HepG2 (cell line): ENCODE results near the gene PPME1. TPM values are rescaled to one million over a fixed set of nuclear protein-coding genes. Genes with fewer than 3 reads are reported as not detected.

Experiments
- CC2D1A ChIP-seq: sonication (generic); formaldehyde crosslinking; IDR thresholded peaks from 2 replicates; pipeline ENCODE4 v1.8.1; 2023; ENCODE audit warnings: mild to moderate bottlenecking, missing genetic modification reagents
- CCAR2 ChIP-seq: fragments of 200-400 bp; formaldehyde crosslinking; optimal IDR thresholded peaks from 2 replicates; pipeline ENCODE3; 2018; ENCODE audit warnings: low read depth, mild to moderate bottlenecking, low read length, moderate library complexity
- FOXO1 ChIP-seq: sonication (generic); formaldehyde crosslinking; IDR thresholded peaks from 2 replicates; pipeline ENCODE4 v1.4.0; 2020; ENCODE audit warnings: missing genetic modification reagents
- MYNN ChIP-seq: sonication (generic); formaldehyde crosslinking; IDR thresholded peaks from 2 replicates; pipeline ENCODE4 v1.4.0; 2020; ENCODE audit warnings: mild to moderate bottlenecking, low read depth, missing genetic modification reagents
- RARG ChIP-seq: sonication (generic); formaldehyde crosslinking; IDR thresholded peaks from 2 replicates; pipeline ENCODE4 v1.4.0; 2020; ENCODE audit warnings: low read depth, mild to moderate bottlenecking, missing genetic modification reagents
- RBM22 ChIP-seq: fragments of 200-400 bp; formaldehyde crosslinking; optimal IDR thresholded peaks from 2 replicates; pipeline ENCODE3; 2017; ENCODE audit warnings: mild to moderate bottlenecking, low read length, moderate library complexity
- SAP130 ChIP-seq: IDR thresholded peaks from 2 replicates; pipeline ENCODE4 v1.6.1; 2016; ENCODE audit warnings: low read depth
- SRSF1 ChIP-seq: fragments of 200-400 bp; formaldehyde crosslinking; optimal IDR thresholded peaks from 2 replicates; pipeline ENCODE3; 2017; ENCODE audit warnings: mild to moderate bottlenecking, low read depth, low read length, moderate library complexity
- TAF15 ChIP-seq: fragments of 200-400 bp; formaldehyde crosslinking; IDR thresholded peaks from one replicate; pipeline ENCODE4 v1.6.1; 2018; ENCODE audit warnings: mild to moderate bottlenecking, low read depth, low read length; ENCODE audit not compliant: poor library complexity, severe bottlenecking
- ZNF468 ChIP-seq: sonication (generic); formaldehyde crosslinking; IDR thresholded peaks from 2 replicates; pipeline ENCODE4 v1.8.0; 2022; ENCODE audit warnings: mild to moderate bottlenecking, moderate library complexity, missing genetic modification reagents
- ZNF562 ChIP-seq: sonication (generic); formaldehyde crosslinking; IDR thresholded peaks from 2 replicates; pipeline ENCODE4 v1.8.0; 2022; ENCODE audit warnings: missing genetic modification reagents, borderline replicate concordance
- ZNF883 ChIP-seq: sonication (generic); formaldehyde crosslinking; IDR thresholded peaks from 2 replicates; pipeline ENCODE4 v1.5.1; 2020; ENCODE audit warnings: mild to moderate bottlenecking, missing genetic modification reagents; ENCODE audit errors: not compliant biosample characterization
- polyA plus RNA-seq, 8 experiments: library from polyadenylated mRNA; depleted of rRNA in 3 of 8; stranded (reverse) in 7 of 8; unstranded in 1 of 8; fragments of >200 nt; fragmentation: Illumina TruSeq in 4 of 8; extraction: Trizol in 4 of 8; gene quantifications; 2 replicates each; pipeline versions ENCODE4 v1.2.1 to v1.2.3, GENCODE V29; 2011 to 2016; ENCODE audit warnings: low read depth in 4 of 8, missing spikeins in 1 of 8, mixed read lengths in 1 of 8; ENCODE audit not compliant: insufficient read depth in 1 of 8
- total RNA-seq, 5 experiments: library from RNA; depleted of rRNA; stranded (reverse); fragments of >200 nt; fragmentation: Illumina TruSeq; extraction: Trizol; gene quantifications; 2 replicates each; pipeline ENCODE4 v1.2.3, GENCODE V29; 2016; ENCODE audit warnings: low read depth in 1 of 5
- TF ChIP-seq, protein P1 (sequence below): sonication (generic); formaldehyde crosslinking; IDR thresholded peaks from 2 replicates; pipeline ENCODE4 v1.9.0; 2021; ENCODE audit warnings: mild to moderate bottlenecking, missing genetic modification reagents
- TF ChIP-seq, protein P2 (sequence below): sonication (generic); IDR thresholded peaks from 2 replicates; pipeline ENCODE4 v1.6.1; 2016; ENCODE audit warnings: low read depth, borderline replicate concordance
- TF ChIP-seq, protein P3 (sequence below): sonication (generic); formaldehyde crosslinking; IDR thresholded peaks from 2 replicates; pipeline ENCODE4 v1.4.0; 2020; ENCODE audit warnings: missing genetic modification reagents
- TF ChIP-seq, protein P4 (sequence below): sonication (generic); formaldehyde crosslinking; conservative IDR thresholded peaks from 2 replicates; pipeline ENCODE4 v1.4.0; 2020; ENCODE audit warnings: missing genetic modification reagents

Gene PPME1
- total and polyA plus RNA-seq, 2 of the 13 experiments (the other 11 are each of a cell fraction or from before 2014, with no cell fraction given), result 31.3 to 56.0 TPM

DNA sequence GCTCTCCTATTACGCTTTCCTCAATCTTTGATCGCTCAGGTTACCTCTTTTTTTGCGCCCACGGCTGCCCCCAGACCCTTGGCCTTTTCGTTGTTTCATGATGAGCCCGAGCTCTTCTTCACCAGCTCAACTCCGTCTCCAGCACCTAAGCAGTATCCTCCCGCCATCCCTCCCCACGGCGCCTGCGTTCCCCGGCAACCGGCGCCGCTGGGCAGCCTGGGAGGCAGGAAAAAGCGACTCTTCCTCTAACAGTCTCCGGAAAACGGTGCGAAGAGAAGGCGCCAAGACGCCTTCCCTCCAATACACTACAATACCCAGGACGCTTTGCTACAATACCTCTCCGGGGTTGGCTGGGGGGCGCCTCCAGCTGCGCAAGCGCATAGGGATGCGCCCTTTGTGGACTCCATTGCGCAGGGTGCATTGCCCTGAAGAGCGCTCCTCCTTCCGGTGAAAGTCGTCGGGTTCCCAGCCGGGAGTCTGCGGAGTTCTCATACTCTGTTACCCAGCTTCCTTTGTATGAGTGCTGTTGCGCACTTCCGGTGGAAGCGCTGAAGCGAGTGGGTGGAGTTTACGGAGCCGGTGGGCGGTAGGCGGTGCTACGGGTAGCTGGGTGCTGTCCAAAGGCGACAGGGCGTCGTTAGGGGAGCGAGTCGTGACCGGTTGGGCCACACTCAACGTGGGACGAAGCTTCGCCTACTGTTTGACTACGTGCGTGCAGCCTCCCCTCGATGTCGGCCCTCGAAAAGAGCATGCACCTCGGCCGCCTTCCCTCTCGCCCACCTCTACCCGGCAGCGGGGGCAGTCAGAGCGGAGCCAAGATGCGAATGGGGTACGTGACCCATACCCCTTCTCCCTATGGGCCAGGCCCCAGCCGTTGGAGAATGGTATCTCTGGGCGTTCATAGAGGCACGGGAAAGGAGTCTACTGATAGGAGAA, at the start of gene PPME1, which contains the start of gene C2CD3 (continued):
- TF ChIP-seq, protein P1, sequence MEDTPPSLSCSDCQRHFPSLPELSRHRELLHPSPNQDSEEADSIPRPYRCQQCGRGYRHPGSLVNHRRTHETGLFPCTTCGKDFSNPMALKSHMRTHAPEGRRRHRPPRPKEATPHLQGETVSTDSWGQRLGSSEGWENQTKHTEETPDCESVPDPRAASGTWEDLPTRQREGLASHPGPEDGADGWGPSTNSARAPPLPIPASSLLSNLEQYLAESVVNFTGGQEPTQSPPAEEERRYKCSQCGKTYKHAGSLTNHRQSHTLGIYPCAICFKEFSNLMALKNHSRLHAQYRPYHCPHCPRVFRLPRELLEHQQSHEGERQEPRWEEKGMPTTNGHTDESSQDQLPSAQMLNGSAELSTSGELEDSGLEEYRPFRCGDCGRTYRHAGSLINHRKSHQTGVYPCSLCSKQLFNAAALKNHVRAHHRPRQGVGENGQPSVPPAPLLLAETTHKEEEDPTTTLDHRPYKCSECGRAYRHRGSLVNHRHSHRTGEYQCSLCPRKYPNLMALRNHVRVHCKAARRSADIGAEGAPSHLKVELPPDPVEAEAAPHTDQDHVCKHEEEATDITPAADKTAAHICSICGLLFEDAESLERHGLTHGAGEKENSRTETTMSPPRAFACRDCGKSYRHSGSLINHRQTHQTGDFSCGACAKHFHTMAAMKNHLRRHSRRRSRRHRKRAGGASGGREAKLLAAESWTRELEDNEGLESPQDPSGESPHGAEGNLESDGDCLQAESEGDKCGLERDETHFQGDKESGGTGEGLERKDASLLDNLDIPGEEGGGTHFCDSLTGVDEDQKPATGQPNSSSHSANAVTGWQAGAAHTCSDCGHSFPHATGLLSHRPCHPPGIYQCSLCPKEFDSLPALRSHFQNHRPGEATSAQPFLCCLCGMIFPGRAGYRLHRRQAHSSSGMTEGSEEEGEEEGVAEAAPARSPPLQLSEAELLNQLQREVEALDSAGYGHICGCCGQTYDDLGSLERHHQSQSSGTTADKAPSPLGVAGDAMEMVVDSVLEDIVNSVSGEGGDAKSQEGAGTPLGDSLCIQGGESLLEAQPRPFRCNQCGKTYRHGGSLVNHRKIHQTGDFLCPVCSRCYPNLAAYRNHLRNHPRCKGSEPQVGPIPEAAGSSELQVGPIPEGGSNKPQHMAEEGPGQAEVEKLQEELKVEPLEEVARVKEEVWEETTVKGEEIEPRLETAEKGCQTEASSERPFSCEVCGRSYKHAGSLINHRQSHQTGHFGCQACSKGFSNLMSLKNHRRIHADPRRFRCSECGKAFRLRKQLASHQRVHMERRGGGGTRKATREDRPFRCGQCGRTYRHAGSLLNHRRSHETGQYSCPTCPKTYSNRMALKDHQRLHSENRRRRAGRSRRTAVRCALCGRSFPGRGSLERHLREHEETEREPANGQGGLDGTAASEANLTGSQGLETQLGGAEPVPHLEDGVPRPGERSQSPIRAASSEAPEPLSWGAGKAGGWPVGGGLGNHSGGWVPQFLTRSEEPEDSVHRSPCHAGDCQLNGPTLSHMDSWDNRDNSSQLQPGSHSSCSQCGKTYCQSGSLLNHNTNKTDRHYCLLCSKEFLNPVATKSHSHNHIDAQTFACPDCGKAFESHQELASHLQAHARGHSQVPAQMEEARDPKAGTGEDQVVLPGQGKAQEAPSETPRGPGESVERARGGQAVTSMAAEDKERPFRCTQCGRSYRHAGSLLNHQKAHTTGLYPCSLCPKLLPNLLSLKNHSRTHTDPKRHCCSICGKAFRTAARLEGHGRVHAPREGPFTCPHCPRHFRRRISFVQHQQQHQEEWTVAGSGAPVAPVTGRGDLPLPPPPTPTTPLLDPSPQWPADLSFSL (CRISPR knock-in tag), result no peak
- TF ChIP-seq ZNF883 (CRISPR knock-in tag) (peak; percentile 96), RARG (no peak), CC2D1A (no peak), SRSF1 (no peak), FOXO1 (CRISPR knock-in tag) (no peak), TAF15 (no peak), ZNF562 (no peak), CCAR2 (no peak), RBM22 (peak; percentile 36), ZNF468 (no peak), SAP130 (peak; percentile 92), MYNN (CRISPR knock-in tag) (no peak)
- TF ChIP-seq, protein P2, sequence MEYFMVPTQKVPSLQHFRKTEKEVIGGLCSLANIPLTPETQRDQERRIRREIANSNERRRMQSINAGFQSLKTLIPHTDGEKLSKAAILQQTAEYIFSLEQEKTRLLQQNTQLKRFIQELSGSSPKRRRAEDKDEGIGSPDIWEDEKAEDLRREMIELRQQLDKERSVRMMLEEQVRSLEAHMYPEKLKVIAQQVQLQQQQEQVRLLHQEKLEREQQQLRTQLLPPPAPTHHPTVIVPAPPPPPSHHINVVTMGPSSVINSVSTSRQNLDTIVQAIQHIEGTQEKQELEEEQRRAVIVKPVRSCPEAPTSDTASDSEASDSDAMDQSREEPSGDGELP, result peak; percentile 37; the same call in 1 of the 2 replicates
- TF ChIP-seq, protein P3, sequence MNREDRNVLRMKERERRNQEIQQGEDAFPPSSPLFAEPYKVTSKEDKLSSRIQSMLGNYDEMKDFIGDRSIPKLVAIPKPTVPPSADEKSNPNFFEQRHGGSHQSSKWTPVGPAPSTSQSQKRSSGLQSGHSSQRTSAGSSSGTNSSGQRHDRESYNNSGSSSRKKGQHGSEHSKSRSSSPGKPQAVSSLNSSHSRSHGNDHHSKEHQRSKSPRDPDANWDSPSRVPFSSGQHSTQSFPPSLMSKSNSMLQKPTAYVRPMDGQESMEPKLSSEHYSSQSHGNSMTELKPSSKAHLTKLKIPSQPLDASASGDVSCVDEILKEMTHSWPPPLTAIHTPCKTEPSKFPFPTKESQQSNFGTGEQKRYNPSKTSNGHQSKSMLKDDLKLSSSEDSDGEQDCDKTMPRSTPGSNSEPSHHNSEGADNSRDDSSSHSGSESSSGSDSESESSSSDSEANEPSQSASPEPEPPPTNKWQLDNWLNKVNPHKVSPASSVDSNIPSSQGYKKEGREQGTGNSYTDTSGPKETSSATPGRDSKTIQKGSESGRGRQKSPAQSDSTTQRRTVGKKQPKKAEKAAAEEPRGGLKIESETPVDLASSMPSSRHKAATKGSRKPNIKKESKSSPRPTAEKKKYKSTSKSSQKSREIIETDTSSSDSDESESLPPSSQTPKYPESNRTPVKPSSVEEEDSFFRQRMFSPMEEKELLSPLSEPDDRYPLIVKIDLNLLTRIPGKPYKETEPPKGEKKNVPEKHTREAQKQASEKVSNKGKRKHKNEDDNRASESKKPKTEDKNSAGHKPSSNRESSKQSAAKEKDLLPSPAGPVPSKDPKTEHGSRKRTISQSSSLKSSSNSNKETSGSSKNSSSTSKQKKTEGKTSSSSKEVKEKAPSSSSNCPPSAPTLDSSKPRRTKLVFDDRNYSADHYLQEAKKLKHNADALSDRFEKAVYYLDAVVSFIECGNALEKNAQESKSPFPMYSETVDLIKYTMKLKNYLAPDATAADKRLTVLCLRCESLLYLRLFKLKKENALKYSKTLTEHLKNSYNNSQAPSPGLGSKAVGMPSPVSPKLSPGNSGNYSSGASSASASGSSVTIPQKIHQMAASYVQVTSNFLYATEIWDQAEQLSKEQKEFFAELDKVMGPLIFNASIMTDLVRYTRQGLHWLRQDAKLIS (CRISPR knock-in tag), result 0 out of 2 replicates have a peak, but pooled peaks have one; percentile 11
- TF ChIP-seq, protein P4, sequence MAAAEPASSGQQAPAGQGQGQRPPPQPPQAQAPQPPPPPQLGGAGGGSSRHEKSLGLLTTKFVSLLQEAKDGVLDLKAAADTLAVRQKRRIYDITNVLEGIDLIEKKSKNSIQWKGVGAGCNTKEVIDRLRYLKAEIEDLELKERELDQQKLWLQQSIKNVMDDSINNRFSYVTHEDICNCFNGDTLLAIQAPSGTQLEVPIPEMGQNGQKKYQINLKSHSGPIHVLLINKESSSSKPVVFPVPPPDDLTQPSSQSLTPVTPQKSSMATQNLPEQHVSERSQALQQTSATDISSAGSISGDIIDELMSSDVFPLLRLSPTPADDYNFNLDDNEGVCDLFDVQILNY, result peak; percentile 37; the same call in 1 of the 2 replicates
